ENCODE results near the gene FARS2.

The FARS2 gene

DNA sequence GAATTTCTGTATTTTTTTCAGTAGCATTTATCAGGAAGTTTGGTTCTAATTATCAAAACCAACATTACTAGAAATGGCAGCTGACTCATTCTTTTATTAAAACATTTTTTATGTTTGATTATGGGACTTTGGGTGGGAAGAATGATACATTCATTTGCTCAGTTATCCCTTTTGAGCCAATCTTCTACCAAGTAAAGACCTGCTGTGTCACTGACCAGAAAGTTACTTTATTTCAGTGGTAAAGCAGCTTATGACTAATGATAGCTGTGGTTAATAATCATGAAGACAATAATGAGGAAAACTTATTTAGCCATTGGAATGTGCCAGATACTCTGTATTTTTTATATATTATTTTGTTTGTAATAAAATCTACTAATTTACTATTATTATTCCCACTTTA, 142.3 kb downstream of the FARS2 start:
- no peak for DNase-seq
- TF ChIP-seq, protein P1, sequence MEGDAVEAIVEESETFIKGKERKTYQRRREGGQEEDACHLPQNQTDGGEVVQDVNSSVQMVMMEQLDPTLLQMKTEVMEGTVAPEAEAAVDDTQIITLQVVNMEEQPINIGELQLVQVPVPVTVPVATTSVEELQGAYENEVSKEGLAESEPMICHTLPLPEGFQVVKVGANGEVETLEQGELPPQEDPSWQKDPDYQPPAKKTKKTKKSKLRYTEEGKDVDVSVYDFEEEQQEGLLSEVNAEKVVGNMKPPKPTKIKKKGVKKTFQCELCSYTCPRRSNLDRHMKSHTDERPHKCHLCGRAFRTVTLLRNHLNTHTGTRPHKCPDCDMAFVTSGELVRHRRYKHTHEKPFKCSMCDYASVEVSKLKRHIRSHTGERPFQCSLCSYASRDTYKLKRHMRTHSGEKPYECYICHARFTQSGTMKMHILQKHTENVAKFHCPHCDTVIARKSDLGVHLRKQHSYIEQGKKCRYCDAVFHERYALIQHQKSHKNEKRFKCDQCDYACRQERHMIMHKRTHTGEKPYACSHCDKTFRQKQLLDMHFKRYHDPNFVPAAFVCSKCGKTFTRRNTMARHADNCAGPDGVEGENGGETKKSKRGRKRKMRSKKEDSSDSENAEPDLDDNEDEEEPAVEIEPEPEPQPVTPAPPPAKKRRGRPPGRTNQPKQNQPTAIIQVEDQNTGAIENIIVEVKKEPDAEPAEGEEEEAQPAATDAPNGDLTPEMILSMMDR (IDR thresholded peaks at IDR 0.05), result no peak
- H3K27ac Mint-ChIP-seq, result no peak overlapping the region
- H3K27me3 Mint-ChIP-seq (ENCODE audit: low read depth, poor library complexity), result no peaks in the 10 kb centered on the region
- H3K9me3 Mint-ChIP-seq, result peaks cover 20% of the 10 kb centered on the region
- no peak overlapping the region for H3K4me3 Mint-ChIP-seq
- peaks cover 7% of the 10 kb centered on the region for H3K4me1 Mint-ChIP-seq
- H3K36me3 Mint-ChIP-seq (ENCODE audit: low read depth), result peaks cover 22% of the 10 kb centered on the region

DNA sequence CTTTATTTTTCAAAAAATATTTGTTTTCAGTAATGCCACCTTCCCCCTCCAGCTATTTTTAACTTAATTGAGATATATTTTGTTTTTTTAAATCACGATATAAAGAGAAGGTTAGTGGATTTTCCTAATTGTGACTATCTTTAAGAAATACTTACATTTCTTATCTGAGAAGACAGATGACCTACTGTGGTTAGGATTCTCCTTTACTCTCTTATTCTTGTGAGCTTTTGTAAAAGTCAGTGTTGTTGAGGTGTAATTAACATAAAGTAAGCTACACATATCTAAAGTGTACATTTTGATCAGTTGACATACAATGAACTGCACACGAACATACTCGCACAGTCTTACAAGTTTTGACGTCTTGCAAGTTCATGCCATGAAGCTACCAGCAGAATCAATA, 144.7 kb downstream of the FARS2 start:
- TF ChIP-seq, protein P1 (IDR thresholded peaks at IDR 0.05), result no peak
- Mint-ChIP-seq H3K36me3 (ENCODE audit: low read depth) (peaks cover 29% of the 10 kb centered on the region), H3K27me3 (ENCODE audit: low read depth, poor library complexity) (peaks cover 4% of the 10 kb centered on the region), H3K9me3 (peaks cover 20% of the 10 kb centered on the region), H3K4me1 (peaks cover 8% of the 10 kb centered on the region), H3K4me3 (no peak overlapping the region), H3K27ac (no peak overlapping the region)
- DNase-seq, result no peak

DNA sequence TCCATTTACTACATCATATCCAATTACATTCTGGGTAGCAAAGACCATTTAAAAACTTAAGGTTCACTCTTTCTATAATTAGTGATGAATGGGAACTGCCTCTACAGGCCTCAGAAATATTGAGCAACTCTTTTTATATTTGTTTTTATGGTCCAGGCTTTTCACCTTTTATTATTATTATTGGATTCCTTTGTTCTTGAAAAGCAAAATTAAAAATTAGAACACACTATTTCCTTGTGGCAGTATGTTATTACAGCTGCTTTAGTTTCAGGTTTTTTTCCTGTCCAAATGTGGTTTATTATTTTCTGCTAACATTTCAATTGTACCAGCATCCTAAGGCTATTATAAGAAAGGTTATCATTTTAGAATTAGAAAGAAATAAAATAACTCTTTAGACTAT, 150.1 kb downstream of the FARS2 start:
- no peak for DNase-seq
- Mint-ChIP-seq H3K4me3 (no peak overlapping the region), H3K36me3 (ENCODE audit: low read depth) (peaks cover 23% of the 10 kb centered on the region), H3K4me1 (peaks cover 22% of the 10 kb centered on the region), H3K9me3 (no peaks in the 10 kb centered on the region), H3K27ac (no peak overlapping the region), H3K27me3 (ENCODE audit: low read depth, poor library complexity) (peaks cover 7% of the 10 kb centered on the region)
- TF ChIP-seq, protein P1 (IDR thresholded peaks at IDR 0.05), result no peak

DNA sequence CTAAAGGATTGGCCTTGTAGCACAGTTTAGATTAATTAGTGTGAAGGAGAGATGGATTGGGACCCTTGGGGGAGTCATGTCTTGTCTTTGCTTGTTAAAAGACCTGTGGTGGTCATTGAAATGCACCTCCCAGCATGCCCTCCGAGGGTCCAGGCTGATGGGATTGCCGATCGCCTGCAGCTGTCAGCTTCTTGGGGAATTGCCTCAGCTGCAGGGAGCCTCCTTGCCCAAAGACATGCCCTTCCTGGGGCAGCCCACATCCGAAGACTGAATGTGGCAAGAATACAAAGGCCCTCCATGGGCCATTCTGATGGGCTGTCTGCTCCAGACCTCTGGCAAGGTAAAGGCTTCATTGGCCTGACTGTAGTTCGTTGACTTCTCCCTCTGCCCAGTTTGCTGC, 150.7 kb downstream of the FARS2 start:
- peaks cover 7% of the 10 kb centered on the region for H3K27me3 Mint-ChIP-seq (ENCODE audit: low read depth, poor library complexity)
- DNase-seq, result no peak
- no peak overlapping the region for H3K4me3 Mint-ChIP-seq
- H3K9me3 Mint-ChIP-seq, result peaks cover 6% of the 10 kb centered on the region
- H3K27ac Mint-ChIP-seq, result no peak overlapping the region
- H3K36me3 Mint-ChIP-seq (ENCODE audit: low read depth), result peaks cover 28% of the 10 kb centered on the region
- peaks cover 22% of the 10 kb centered on the region for H3K4me1 Mint-ChIP-seq
- TF ChIP-seq, protein P1 (IDR thresholded peaks at IDR 0.05), result no peak

DNA sequence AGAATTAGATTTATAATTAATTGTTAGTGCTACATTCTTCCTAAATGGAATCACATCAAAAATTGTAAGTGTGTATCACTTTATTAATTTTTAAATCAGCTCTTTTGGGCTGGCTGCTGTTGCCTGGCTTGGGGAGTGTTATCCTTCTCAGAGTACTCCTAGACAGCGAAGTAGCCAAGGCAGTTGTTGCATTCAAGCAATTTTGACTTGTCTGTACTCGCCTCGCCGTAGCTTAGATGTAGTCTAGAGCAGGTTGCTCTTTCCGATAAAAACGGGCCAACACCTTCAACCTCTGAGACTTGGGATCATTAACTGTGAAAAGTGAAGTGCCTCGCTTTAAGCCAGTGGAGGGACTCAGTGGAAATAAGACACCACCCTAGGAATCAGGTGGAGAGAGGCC, 151.3 kb downstream of the FARS2 start:
- H3K27me3 Mint-ChIP-seq (ENCODE audit: low read depth, poor library complexity), result peaks cover 7% of the 10 kb centered on the region
- H3K9me3 Mint-ChIP-seq, result peaks cover 10% of the 10 kb centered on the region
- DNase-seq, result no peak
- peaks cover 32% of the 10 kb centered on the region for H3K36me3 Mint-ChIP-seq (ENCODE audit: low read depth)
- H3K4me3 Mint-ChIP-seq, result no peak overlapping the region
- TF ChIP-seq, protein P1 (IDR thresholded peaks at IDR 0.05), result no peak
- H3K27ac Mint-ChIP-seq, result no peak overlapping the region
- peaks cover 22% of the 10 kb centered on the region for H3K4me1 Mint-ChIP-seq

DNA sequence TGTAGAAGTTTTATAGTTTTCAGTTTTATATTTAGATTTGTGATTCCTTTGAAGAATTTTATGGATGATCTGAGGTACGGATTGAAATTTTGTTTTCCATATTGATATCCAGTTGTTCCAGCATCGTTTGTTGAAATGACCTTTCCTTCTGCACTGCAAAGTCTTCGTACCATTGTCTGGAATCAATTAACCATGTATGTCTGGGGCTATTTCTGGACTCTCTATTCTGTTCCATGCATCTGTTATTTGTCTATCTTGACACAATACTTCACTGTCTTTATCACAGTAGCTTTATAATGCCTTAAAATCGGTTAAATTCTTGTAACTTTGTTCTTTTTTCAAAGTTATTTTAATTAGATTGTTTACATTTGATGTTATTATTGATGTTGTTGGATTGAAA, 154.9 kb downstream of the FARS2 start:
- Mint-ChIP-seq H3K27me3 (ENCODE audit: low read depth, poor library complexity) (peaks cover 6% of the 10 kb centered on the region), H3K4me1 (peaks cover 12% of the 10 kb centered on the region), H3K27ac (no peak overlapping the region), H3K9me3 (peaks cover 35% of the 10 kb centered on the region), H3K4me3 (no peak overlapping the region), H3K36me3 (ENCODE audit: low read depth) (peaks cover 55% of the 10 kb centered on the region)
- no peak for DNase-seq
- TF ChIP-seq, protein P1 (IDR thresholded peaks at IDR 0.05), result no peak
